Mesenteric fat pad (tissue), 1 donor: ENCODE data around the gene USP7. TPM values are rescaled to one million over a fixed set of nuclear protein-coding genes. Genes with fewer than 3 reads are reported as not detected.
"Not testable (repeated sequence)": the region's sequence is repeated elsewhere in the genome, so short reads cannot be mapped to it uniquely, and the experiment has no call there.

Experiments used
- DNase-seq: peaks from one replicate; pipeline ENCODE4 v3.0.0-alpha.2; 2020; ENCODE audit warnings: low spot score
- long read RNA-seq: library from polyadenylated mRNA; unstranded; transcript quantifications from one replicate; pipeline ENCODE4 v2.0.0, GENCODE V29; 2020
- total RNA-seq: library from RNA; stranded (reverse); fragmentation: NEBNext Ultra II Directional; extraction: Animal tissue kit (Norgen Biotek cat#: 25700); gene quantifications from one replicate; pipeline ENCODE4 v1.2.1, GENCODE V29; 2021
- donor health status: DM: yes; HTN: yes; CAD: no.

The USP7 gene
- 95.5 TPM for total RNA-seq
- long read RNA-seq, partial matches to known transcripts, result 4 of 6 reads
- long read RNA-seq, other reads (novel, unspliced or antisense), result 2 of 6 reads

GRCh38 chr16:8963821-8964441 lies at the start of gene USP7:
Gene USP7 (minus strand): TSS chr16:8963906. CDS start chr16:8963285, 621 bp downstream.
- peak; percentile 98 for DNase-seq

DNA sequence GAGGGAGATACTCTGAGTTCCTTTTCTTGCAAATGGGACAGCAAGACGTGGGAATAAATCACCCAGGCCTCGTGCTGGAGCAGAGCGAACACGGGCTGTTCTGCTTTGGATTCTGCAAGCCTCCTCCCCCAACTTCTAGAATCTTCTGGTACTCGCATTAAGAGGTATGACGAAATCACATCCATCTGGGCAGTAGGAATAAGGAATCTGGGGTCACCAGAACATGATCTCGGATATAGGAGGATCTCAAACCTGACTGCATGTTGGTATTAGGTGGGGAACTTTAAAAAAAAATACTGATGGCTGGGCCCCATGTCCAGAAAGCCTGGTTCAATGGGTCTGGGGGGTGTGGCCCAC lies 49.8 kb upstream of the USP7 start:
- DNase-seq, result no peak

DNA sequence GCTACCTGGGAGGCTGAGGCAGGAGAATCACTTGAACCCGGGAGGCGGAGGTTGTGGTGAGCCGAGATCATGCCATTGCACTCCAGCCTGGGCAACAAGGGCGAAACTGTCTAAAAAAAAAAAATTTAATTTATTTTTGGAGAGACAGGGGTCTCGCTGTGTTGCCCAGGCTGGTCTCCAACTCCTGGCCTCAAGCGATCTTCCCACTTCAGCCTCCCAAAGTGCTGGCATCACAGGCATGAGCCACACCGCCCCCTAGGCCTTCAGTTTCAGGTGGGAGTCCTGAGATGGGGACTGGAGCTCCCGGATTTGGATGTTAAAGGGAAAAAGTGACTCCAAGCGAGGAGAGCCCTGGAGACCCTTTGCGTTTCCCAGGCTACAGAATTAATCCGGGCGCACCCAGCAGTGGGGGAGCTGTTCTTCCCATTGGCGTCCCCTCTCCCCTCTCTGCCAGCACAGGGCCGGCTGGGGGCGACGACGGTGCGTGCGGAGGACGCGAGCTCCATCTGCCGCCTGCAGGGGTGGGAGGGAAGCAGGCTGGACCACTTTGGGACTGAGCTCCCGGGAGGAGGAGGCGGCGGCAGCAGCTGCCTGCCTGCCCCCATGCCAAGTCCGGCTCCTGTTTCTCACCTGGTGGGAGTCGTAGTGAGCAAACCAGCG lies 49.3 kb upstream of the USP7 start:
- no peak for DNase-seq

DNA sequence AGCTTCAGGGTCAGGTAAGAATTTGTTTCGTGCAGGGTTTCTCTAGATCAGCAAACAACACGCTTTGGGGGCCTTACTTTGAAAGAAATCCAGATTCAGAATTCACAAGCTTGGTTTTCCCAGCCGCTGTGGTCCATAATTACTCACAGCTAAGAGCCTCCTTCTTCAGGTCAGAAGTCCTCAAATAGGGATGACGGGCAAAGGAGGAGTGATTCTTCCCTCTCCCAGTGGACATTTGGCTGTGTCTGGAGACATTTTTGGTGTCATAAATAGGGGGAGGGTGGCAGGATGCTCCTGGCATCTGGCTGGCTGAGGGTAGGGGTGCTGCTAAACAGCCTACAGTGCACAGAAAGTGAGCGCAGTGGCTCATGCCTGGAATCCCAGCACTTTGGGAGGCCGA lies 48.6 kb upstream of the USP7 start:
- no peak for DNase-seq

DNA sequence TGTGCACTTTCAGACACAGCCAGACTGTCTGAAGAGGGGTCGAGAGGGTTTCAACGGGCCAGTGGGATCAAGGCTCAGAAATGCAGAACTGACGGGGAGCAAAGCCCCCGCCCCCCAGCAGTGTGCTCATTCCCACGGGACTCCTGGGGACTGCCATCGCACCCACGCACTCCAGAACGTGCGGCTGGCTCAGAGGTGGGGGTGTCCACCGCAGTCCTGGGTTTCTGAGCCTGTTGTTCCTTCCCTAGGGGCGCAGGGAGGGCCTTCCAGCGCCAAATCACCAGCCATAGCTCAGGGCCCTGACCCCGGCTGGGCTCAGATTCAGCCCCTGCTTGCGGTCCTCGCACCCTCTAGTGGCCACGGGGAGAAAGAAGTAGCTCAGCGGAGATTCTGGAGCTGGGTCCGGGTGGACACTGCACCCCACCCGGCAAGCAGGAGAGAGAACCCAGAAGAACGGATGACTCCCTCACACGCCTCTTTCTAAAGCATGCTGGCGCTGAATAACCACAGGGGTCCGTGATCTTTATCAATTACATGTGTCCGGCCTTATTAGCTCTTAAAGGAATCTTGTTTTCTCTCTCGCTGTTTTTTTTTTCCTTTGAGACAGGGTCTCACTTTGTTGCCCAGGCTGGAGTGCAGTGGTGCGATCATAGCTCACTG lies 45.0 kb upstream of the USP7 start:
- no peak for DNase-seq

DNA sequence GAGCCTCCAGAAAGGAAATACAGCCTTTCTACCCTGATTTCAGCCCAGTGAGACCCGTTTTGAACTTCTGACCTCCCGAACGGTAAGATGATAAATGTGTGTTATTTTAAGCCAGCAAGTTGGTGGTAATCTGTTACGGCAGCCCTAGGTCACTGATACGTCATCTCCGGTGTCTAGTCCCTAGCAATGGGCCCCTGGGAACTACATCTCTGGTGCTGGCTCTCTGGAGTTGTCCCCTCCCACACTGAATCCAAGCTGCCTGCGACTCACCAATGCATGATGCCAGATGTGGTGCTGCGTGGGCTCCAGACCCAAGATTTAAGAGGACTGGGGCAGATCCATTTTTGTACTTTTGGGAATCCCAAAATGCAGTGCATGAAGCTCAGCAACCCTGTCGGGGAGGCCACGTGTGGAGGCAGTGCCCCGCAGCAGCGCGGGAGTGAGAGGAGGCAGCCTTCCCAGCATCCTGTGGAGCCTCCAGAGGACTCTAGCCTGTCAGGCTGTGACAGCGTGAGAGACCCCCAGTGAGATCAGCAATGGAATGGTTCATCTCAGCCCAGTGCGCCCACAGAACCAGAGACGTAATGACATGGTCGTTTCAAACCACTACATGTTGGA lies 43.6 kb upstream of the USP7 start:
- DNase-seq, result no peak

DNA sequence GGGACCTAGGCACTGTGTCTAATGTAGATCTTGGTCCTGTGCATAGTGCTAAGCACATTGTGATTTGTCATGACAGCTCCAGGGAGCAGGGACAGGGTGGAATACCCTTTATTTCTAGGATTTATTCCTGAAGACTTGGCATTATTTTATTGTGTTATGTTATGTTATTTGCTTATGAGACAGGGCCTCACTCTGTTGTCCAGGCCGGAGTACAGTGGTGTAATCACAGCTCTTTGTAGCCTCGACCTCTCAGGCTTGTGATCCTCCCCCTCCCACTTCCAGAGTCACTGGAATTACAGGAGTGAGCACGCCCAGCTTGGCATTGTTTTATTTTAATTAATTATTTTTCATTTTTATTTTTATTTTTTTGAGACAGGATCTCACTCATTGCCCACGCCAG lies 40.5 kb upstream of the USP7 start:
- no peak for DNase-seq

DNA sequence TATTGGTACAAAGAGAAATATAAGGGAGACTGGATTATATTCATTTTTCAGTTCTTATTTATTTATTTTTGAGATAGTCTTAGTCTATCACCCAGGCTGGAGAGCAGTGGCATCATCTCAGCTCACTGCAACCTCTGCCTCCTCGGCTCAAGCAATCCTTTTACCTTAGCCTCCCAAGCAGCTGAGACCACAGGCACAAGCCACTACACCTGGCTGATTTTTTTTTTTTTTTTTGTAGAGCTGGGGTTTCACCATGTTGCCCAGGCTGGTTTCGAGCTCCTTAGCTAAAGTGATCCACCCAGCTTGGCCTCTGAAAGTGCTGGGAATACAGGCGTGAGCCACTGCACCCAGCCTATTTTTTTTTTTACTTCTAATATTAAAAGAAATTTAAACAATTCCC lies 40.1 kb upstream of the USP7 start:
- no peak for DNase-seq

GRCh38 chr16:9003322-9003721 lies 39.6 kb upstream of the USP7 start:
- no peak for DNase-seq

DNA sequence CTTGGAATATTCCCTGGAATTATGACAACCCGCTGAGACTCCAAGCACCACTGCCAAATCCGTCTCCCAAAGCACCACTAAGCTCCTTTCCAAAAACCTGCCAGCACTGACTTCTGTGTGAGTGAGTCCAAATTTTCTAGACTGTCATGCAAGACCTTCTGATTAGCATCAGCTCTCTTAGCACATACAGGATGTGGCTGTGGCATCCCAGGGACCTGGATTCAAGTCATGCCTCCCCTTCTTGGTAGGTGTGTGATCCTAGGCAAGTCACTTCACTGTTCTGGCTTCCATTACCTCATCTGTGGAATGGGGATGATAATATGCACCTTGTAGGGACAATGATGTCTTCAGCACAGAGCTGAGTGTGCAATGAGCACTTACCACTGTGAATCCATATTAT lies 38.3 kb upstream of the USP7 start:
- DNase-seq, result no peak

DNA sequence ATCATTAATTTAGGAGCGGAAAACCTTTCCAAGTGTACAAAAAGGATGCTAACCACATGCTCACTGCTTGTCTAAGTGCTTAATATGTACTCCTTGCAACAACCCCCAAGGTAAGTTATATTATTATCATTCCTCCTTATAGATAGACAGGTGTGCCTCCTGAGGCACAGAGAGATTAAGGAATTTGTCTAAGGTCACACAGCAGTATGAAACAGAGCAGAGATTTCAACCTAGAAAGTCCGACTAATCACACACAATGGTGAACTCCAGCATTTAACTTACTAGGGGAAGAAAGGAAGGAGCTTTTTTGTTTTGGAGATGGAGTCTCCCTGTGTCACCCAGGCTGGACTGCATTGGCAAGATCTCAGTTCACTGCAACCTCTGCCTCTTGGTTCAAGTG lies 37.0 kb upstream of the USP7 start:
- DNase-seq, result no peak

- no peak for DNase-seq
These were observed 36.1 kb upstream of the USP7 start for GRCh38 chr16:8999800-9000199.

GRCh38 chr16:8998108-8998507 lies 34.4 kb upstream of the USP7 start:
- no peak for DNase-seq

- no peak for DNase-seq
These were observed 33.2 kb upstream of the USP7 start for GRCh38 chr16:8996891-8997290.

DNA sequence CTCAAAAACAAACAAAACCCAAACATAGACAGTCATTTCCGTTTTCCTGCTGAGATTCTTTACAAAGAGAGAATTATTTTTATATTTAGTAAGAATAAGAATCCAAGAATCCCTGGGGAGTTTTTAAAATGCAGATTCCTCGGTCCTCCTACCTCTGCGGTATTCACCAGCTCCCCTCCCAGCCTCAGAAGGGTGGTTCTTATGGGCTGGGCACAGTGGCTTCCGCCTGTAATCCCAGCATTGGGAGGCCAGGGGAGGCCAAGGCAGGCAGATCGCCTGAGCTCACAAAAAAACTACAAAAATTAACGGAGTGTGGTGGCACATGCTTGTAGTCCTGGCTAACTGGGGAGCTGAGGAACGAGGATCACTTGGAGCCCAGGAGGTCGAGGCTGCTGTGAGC lies 26.7 kb upstream of the USP7 start:
- no peak for DNase-seq

- DNase-seq, result no peak
These were observed 25.6 kb upstream of the USP7 start for GRCh38 chr16:8989099-8989878.

- no peak for DNase-seq
These were observed 23.1 kb upstream of the USP7 start for GRCh38 chr16:8986818-8987191.

GRCh38 chr16:8986111-8986510 lies 22.4 kb upstream of the USP7 start:
- no peak for DNase-seq

DNA sequence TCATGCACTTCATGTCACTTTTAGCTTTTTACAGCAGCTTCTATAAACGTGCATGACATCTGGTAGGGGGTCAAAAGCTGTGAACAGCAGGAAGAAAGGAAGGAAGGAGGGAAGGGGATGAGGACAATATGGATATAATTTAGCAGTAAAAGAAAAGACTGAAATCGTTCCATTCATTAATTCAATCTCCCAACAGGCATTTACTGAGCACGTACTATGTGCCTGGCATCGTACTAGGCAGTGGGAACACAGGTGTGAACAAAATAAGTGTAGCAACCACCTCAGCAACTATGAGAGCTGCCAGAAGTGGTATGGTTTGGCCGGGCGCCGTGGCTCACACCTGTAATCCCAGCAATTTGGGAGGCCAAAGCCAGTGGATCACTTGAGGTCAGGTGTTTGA lies 19.1 kb upstream of the USP7 start:
- DNase-seq, result no peak

- not testable (repeated sequence) for DNase-seq
These were observed 18.2 kb upstream of the USP7 start for GRCh38 chr16:8981901-8982300.

- not testable (repeated sequence) for DNase-seq
These were observed 12.5 kb upstream of the USP7 start for GRCh38 chr16:8976189-8976588.

- DNase-seq, result no peak
These were observed 11.3 kb upstream of the USP7 start for GRCh38 chr16:8975039-8975438.
